Measurements from ENCODE around the gene RIMS1.
A peak's percentile ranks its signal among the peaks of the same experiment; 100 is the strongest.

The RIMS1 gene

GRCh38 chr6:71886184-71887005, at the start of gene RIMS1:
Gene RIMS1 (plus strand): TSS chr6:71886550. CDS start chr6:71887024, 474 bp downstream.
- peak; percentile 15 for DNase-seq (ENCODE audit: low read depth, low spot score)

GRCh38 chr6:71851214-71851613, 35.1 kb upstream of the RIMS1 start:
- no peak for DNase-seq (ENCODE audit: low read depth, low spot score)

GRCh38 chr6:71852948-71853347, 33.4 kb upstream of the RIMS1 start:
- DNase-seq (ENCODE audit: low read depth, low spot score) = no peak

GRCh38 chr6:71855406-71855805, 30.9 kb upstream of the RIMS1 start:
- DNase-seq (ENCODE audit: low read depth, low spot score) = no peak

GRCh38 chr6:71879016-71879415, 7.3 kb upstream of the RIMS1 start:
- DNase-seq (ENCODE audit: low read depth, low spot score) = no peak

- no peak for DNase-seq (ENCODE audit: low read depth, low spot score)
Measured at GRCh38 chr6:71887006-71887743, 825 bp downstream of the RIMS1 start.

- DNase-seq (ENCODE audit: low read depth, low spot score) = no peak
Measured at GRCh38 chr6:71887744-71888230, 1.4 kb downstream of the RIMS1 start.

- DNase-seq (ENCODE audit: low read depth, low spot score) = no peak
Measured at GRCh38 chr6:71888756-71889340, 2.5 kb downstream of the RIMS1 start.

GRCh38 chr6:71889366-71889765, 3.0 kb downstream of the RIMS1 start:
- no peak for DNase-seq (ENCODE audit: low read depth, low spot score)

- DNase-seq (ENCODE audit: low read depth, low spot score) = no peak
Measured at GRCh38 chr6:71892641-71893040, 6.3 kb downstream of the RIMS1 start.

GRCh38 chr6:71900642-71901041, 14.3 kb downstream of the RIMS1 start:
- no peak for DNase-seq (ENCODE audit: low read depth, low spot score)

- DNase-seq (ENCODE audit: low read depth, low spot score) = no peak
Measured at GRCh38 chr6:71902261-71902660, 15.9 kb downstream of the RIMS1 start.

GRCh38 chr6:71906813-71907212, 20.5 kb downstream of the RIMS1 start:
- DNase-seq (ENCODE audit: low read depth, low spot score) = no peak

- no peak for DNase-seq (ENCODE audit: low read depth, low spot score)
Measured at GRCh38 chr6:71908162-71908765, 21.9 kb downstream of the RIMS1 start.

- DNase-seq (ENCODE audit: low read depth, low spot score) = no peak
Measured at GRCh38 chr6:71913444-71914234, 27.3 kb downstream of the RIMS1 start.

- peak; percentile 54 for DNase-seq (ENCODE audit: low read depth, low spot score)
Measured at GRCh38 chr6:71929047-71929446, 42.7 kb downstream of the RIMS1 start.

GRCh38 chr6:71933881-71934280, 47.5 kb downstream of the RIMS1 start:
- no peak for DNase-seq (ENCODE audit: low read depth, low spot score)

- DNase-seq (ENCODE audit: low read depth, low spot score) = no peak
Measured at GRCh38 chr6:71965404-71965803, 79.1 kb downstream of the RIMS1 start.

GRCh38 chr6:71967436-71967835, 81.1 kb downstream of the RIMS1 start:
- no peak for DNase-seq (ENCODE audit: low read depth, low spot score)

GRCh38 chr6:71977884-71978283, 91.5 kb downstream of the RIMS1 start:
- DNase-seq (ENCODE audit: low read depth, low spot score) = no peak

GRCh38 chr6:71979911-71980310, 93.6 kb downstream of the RIMS1 start:
- no peak for DNase-seq (ENCODE audit: low read depth, low spot score)

Measured in iPS DF 19.7 (cell line).